Erythroblast (primary cell): Measurements from ENCODE around the gene WDR76.

Source experiments
- DNase-seq, 2 experiments: peaks; one replicate each; lab custom pipeline; 2025; lab: John Stamatoyannopoulos, UW
- GATA1 ChIP-seq: IDR thresholded peaks from 2 replicates; pipeline ENCODE4 v1.6.1; 2011; ENCODE audit warnings: low read depth, mild to moderate bottlenecking, control low read depth, low read length, moderate library complexity
- POLR2A ChIP-seq: IDR thresholded peaks from 2 replicates; pipeline ENCODE4 v1.6.1; 2011; ENCODE audit warnings: mild to moderate bottlenecking, low read length

Gene WDR76

DNA sequence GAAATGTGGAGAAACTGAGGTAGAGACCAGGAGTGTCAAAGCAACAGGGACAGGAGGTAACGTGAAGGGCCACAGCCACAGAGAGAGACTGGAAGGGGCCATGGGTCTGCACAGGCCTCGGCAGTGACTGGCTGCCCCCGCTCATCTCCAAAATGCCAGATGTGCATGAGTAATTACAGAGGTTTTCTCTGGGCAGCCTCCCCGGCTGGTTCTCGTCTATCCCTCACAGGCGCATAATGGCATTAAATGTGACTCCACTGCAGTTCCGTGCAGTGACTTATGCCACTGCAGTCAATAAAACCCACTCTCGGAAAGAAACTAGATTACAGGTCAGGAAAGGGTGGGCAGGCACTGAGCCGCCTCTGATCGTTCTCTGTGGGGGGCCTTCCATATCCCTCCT lies 74.7 kb downstream of the WDR76 start:
- TF ChIP-seq GATA1 (no peak), POLR2A (no peak)
- DNase-seq: no peak

- DNase-seq: peak; percentile 69 to 78
- TF ChIP-seq GATA1: no peak
- no peak for TF ChIP-seq POLR2A
Observed at GRCh38 chr15:43903864-43904290, 77.1 kb downstream of the WDR76 start.

DNA sequence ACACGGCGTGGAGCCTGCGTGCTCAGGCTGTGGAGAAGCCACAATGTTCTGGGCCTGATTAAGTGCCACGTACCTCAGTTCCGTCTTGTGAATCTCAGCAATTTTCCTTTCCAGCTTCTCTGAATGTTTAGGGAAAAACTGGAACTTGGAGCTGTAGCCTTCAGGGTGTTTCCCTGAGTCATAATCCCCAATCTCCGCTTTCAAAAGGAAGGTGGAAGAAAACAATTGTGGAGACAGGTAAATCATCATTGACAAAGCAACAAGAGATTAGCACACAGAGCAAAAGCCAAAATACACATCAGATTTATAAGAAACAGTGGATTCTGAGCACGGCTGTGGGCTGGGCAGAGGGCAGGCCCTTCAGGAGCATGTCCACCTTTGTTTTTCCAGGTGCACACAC lies 79.0 kb downstream of the WDR76 start:
- DNase-seq: no peak
- TF ChIP-seq POLR2A: no peak
- no peak for TF ChIP-seq GATA1

GRCh38 chr15:43908516-43909050 lies 81.8 kb downstream of the WDR76 start:
- TF ChIP-seq GATA1 (no peak), POLR2A (no peak)
- DNase-seq: no peak

DNA sequence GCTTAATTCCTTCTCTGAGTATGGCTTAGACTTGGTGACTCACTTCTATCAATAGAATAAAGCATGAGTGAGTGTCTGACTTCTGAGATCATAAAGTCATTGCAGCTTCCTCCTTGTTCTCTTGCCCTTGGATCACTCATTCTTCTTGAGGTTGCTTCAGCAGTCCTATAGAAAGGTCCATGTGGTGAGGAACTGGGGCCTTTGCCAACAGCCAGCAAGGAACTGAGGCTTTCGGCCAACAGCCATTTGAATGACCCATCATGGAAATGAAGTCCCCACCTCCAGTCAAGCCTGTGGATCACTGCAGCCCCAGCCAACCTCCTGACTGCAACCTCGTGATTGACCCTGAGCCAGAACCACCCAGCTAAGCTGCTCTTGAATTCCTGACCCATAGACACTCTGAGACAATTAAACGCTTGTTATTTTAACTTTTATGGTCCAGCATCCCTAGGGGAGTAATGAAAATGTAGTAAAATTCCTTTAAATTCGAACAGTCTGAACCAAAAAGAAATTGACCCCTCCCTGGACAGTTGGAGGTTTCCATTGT lies 84.5 kb downstream of the WDR76 start:
- TF ChIP-seq GATA1: no peak
- TF ChIP-seq POLR2A: no peak
- DNase-seq: no peak

GRCh38 chr15:43912208-43912607 lies 85.4 kb downstream of the WDR76 start:
- DNase-seq: no peak
- TF ChIP-seq POLR2A: no peak
- no peak for TF ChIP-seq GATA1

DNA sequence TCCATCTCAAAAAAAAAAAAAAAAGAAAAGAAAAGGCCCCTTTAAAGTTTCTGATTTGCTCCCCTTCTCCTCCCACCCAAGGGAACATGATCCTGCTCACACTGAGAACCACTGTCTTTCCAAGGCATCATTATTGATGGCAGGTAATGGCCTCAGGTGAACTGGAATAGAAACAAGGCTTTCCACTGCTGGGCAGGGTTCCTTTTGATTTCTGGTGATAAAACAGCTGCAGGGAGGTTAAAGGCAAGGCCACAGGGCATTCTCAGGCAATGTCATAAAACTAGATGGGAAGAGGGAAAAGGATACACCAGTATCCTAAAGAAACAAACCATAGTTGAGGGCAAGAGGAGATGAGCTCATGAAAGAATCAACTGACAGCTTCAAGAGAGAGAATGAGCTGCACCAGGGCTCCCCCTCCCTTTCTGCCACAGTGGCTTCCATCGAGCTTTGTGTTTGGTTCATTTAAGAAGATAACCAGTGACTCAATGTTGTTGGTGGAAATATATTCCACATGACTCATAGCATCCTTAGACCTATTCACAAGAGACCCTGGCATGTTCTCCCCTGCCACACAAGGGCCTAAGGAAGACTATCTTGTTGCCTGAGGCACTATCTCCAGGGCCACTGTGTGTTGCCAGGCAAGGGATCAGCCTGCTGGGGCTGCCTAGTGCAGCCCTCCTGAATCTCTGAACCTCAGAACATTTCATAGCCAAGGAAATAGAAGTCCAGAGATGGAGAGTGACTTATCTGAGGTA lies 86.4 kb downstream of the WDR76 start:
- no peak for DNase-seq
- no peak for TF ChIP-seq POLR2A
- no peak for TF ChIP-seq GATA1

DNA sequence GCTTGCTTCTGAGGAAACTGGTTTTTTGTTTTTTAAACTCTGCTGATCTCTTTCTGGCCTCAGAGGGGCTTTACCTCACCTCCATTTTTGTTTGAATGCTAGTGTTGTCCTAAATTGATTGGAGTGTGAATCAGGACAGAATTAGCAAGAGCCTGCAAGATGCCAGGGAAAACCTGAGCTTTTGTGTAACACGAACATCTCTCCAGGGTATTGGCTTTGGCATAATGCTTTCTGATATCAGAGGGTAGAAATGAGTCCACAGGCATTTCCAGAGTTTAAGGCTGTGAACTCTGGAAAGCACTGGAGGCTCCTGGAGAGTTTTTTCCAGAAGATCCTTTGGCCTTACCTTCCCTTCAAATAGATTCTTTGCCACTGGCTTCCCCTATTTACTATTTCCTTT lies 87.1 kb downstream of the WDR76 start:
- DNase-seq: no peak
- TF ChIP-seq GATA1: no peak
- TF ChIP-seq POLR2A: no peak

DNA sequence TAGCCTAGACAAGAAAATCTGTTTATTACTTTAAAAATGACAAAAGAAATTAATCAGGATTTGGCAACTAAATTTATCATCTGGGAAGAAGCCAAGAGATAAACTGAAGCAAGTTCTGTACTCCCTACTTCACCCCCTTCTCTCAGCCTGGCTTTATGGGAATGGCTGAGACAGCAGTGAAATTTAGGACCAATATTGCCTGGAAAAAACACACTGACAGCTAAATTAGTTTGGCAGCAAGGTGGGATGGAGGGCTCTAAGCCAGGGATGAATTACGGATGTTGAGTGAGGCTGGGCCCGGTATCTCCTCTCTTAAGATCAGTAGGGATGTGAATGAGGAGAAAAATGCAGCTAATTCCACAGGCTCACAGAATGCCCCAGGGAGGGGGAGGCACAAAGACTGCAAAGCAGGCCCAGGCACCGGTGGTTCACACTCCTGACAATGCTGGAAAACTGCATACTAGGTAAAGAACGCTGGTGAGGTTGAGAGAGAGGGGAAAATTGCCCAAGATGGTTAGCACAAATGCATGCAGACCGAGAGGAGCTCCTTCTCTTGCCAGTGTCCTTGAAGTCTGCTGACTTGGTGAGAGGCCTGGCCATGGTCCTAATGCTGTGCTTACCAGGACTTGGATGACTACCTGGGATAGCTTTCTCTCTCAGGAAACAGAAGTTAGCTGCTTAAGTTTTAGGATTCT lies 89.0 kb downstream of the WDR76 start:
- TF ChIP-seq GATA1: no peak
- no peak for TF ChIP-seq POLR2A
- no peak for DNase-seq

- no peak for DNase-seq
- no peak for TF ChIP-seq GATA1
- no peak for TF ChIP-seq POLR2A
Observed at GRCh38 chr15:43916326-43916660, 89.5 kb downstream of the WDR76 start.
